ENCODE measurements around the gene CLCA2. TPM values are rescaled to one million over a fixed set of nuclear protein-coding genes. Genes with fewer than 3 reads are reported as not detected.

Gene CLCA2
- total RNA-seq (2014; rRNA removed; shearing (Covaris generic)) = 0.08 TPM in 1 of 2 replicates, not detected in the other

GRCh38 chr1:86423873-86424272 lies at the start of gene CLCA2:
Gene CLCA2, plus strand, starts transcription at chr1:86424171. Its CDS starts 77 bp downstream, at chr1:86424248.

GRCh38 chr1:86395751-86396497 lies 28.0 kb upstream of the CLCA2 start, which contains the start of gene ODF2L:
Gene ODF2L, minus strand, starts transcription at chr1:86396323. Its CDS starts 9,296 bp downstream, at chr1:86387027.

GRCh38 chr1:86468501-86468977 lies 44.6 kb downstream of the CLCA2 start, which contains the start of gene CLCA1:
Gene CLCA1, plus strand, starts transcription at chr1:86468927. Its CDS starts 45 bp downstream, at chr1:86468972.

Other genes with a start within 250 kb of the CLCA2 start
- 13.7 and 20.5 TPM in 2 replicates for gene ODF2L, start 27.8 kb upstream of the CLCA2 start, total RNA-seq (2014; rRNA removed; shearing (Covaris generic))
- not detected in 2 replicates for gene CLCA1, start 44.8 kb downstream of the CLCA2 start, total RNA-seq (2014; rRNA removed; shearing (Covaris generic))
- gene CLCA4, start 122.9 kb downstream of the CLCA2 start, total RNA-seq (2014; rRNA removed; shearing (Covaris generic)) = not detected in 2 replicates

All from A375 (cell line).